Thyroid gland (tissue), 4 donors: ENCODE data around the gene CHD6. TPM values are rescaled to one million over a fixed set of nuclear protein-coding genes. Genes with fewer than 3 reads are reported as not detected.
A peak's percentile ranks its signal among the peaks of the same experiment; 100 is the strongest.

Experiments used
- DNase-seq, 2 donors: peaks; one replicate each; pipeline ENCODE4 v3.0.0-alpha.2; 2019
- H3K27ac ChIP-seq, 3 donors: fragments of 200-600 bp; sonication (generic); 1 replicate in 2 of 3; 2 replicates in 1 of 3; pipeline ENCODE4 v1.5.1; 2016 to 2019; ENCODE audit warnings: mild to moderate bottlenecking in 1 of 3, moderate library complexity in 1 of 3
- H3K27me3 ChIP-seq: fragments of 200-600 bp; sonication (generic); one replicate; pipeline ENCODE4 v1.5.1; 2019
- H3K36me3 ChIP-seq, 2 donors: fragments of 200-600 bp; sonication (generic); one replicate each; pipeline ENCODE4 v1.5.1; 2016 to 2019
- H3K4me1 ChIP-seq, 2 donors: fragments of 200-600 bp; sonication (generic); one replicate each; pipeline ENCODE4 v1.5.1; 2017 to 2019
- H3K4me3 ChIP-seq, 3 donors: fragments of 200-600 bp; sonication (generic); replicated peaks in 1 of 3; 1 replicate in 2 of 3; 2 replicates in 1 of 3; pipeline ENCODE4 v1.5.1; 2016; ENCODE audit warnings: mild to moderate bottlenecking in 1 of 3
- H3K9me3 ChIP-seq: fragments of 200-600 bp; sonication (generic); one replicate; pipeline ENCODE4 v1.5.1; 2017
- CTCF ChIP-seq, 6 experiments: fragments of 200-600 bp in 3 of 6; fragments of 450-650 bp in 3 of 6; sonication (generic) in 3 of 6; IDR thresholded peaks; one replicate each; pipeline ENCODE4 v1.5.1; 2016 to 2019; ENCODE audit warnings: antibody characterized with exemption in 6 of 6, mild to moderate bottlenecking in 2 of 6, inconsistent platforms in 1 of 6, moderate library complexity in 1 of 6
- POLR2A ChIP-seq, 2 donors: fragments of 450-650 bp; IDR thresholded peaks; one replicate each; pipeline ENCODE4 v1.6.1; 2017; ENCODE audit warnings: antibody characterized with exemption in 2 of 2, mild to moderate bottlenecking in 2 of 2, moderate library complexity in 1 of 2
- WGBS, 2 donors: methylation state at CpG; one replicate each; pipeline ENCODE4 v1.1.5; 2017; 5-methylcytosine and 5-hydroxymethylcytosine counted together
- intact Hi-C: fragments of 100-400 bp; cut with DNase I; formaldehyde crosslinking; loops from one replicate; pipeline ENCODE4 v1.15.1; 2023
- total RNA-seq, 4 donors: library from RNA; depleted of rRNA; stranded (reverse); fragments of >200 nt; gene quantifications; one replicate each; pipeline ENCODE4 v1.2.3, GENCODE V29; 2016

CHD6 gene
- total RNA-seq, 4 donors from 2014 or later: 58.0 to 104 (median 81.6) TPM

GRCh38 chr20:41563087-41563486 lies 55.1 kb downstream of the CHD6 start:
- TF ChIP-seq POLR2A (IDR thresholded peaks at IDR 0.05) (no peak), CTCF (IDR thresholded peaks at IDR 0.05) (no peak)
- Histone ChIP-seq H3K9me3 (no peaks in the 10 kb centered on the region), H3K4me3 (no peak overlapping the region), H3K36me3 (no peaks in the 10 kb centered on the region), H3K4me1 (peaks cover 22 to 24% of the 10 kb centered on the region in 2 donors), H3K27me3 (no peaks in the 10 kb centered on the region), H3K27ac (no peak overlapping the region)
- WGBS, 2 donors: 90 to 97% methylated on average over 1 of the region's 1 CpG
- DNase-seq: no peak
- intact Hi-C loops: no loop called here

- no peak for TF ChIP-seq POLR2A (IDR thresholded peaks at IDR 0.05)
- TF ChIP-seq CTCF (IDR thresholded peaks at IDR 0.05): no peak
- no peak overlapping the region for H3K4me3 ChIP-seq
- intact Hi-C loops: no loop called here
- peaks cover 22 to 31% of the 10 kb centered on the region in 2 donors for H3K4me1 ChIP-seq
- no peak overlapping the region for H3K27ac ChIP-seq
- WGBS, 2 donors: 91 to 100% methylated on average over 1 of the region's 1 CpG
- no peaks in the 10 kb centered on the region for H3K9me3 ChIP-seq
- H3K36me3 ChIP-seq: no peaks in the 10 kb centered on the region
- H3K27me3 ChIP-seq: no peaks in the 10 kb centered on the region
- DNase-seq: no peak
These were observed 57.2 kb downstream of the CHD6 start for GRCh38 chr20:41560970-41561369.

GRCh38 chr20:41559658-41560057 lies 58.5 kb downstream of the CHD6 start:
- Histone ChIP-seq H3K4me3 (no peak overlapping the region), H3K4me1 (peaks cover 22 to 35% of the 10 kb centered on the region in 2 donors), H3K27me3 (no peaks in the 10 kb centered on the region), H3K27ac (no peak overlapping the region), H3K36me3 (no peaks in the 10 kb centered on the region), H3K9me3 (no peaks in the 10 kb centered on the region)
- intact Hi-C loops: no loop called here
- no peak for DNase-seq
- no peak for TF ChIP-seq POLR2A (IDR thresholded peaks at IDR 0.05)
- TF ChIP-seq CTCF (IDR thresholded peaks at IDR 0.05): no peak
- 93 to 94% methylated on average over 5 of the region's 5 CpGs for WGBS, 2 donors

GRCh38 chr20:41553142-41553879 lies 64.9 kb downstream of the CHD6 start:
- no peaks in the 10 kb centered on the region for H3K9me3 ChIP-seq
- 89 to 91% methylated on average over 9 of the region's 9 CpGs for WGBS, 2 donors
- no peaks in the 10 kb centered on the region for H3K27me3 ChIP-seq
- DNase-seq: peak in 1 of 2 donors; percentile 23
- peaks cover 23 to 35% of the 10 kb centered on the region in 2 donors for H3K4me1 ChIP-seq
- intact Hi-C loops: no loop called here
- peak overlapping the region; percentile 85 to 94 (median 94) for H3K27ac ChIP-seq
- no peak for TF ChIP-seq CTCF (IDR thresholded peaks at IDR 0.05)
- no peak for TF ChIP-seq POLR2A (IDR thresholded peaks at IDR 0.05)
- H3K4me3 ChIP-seq: no peak overlapping the region
- H3K36me3 ChIP-seq: no peaks in the 10 kb centered on the region

- Histone ChIP-seq H3K27ac (peak overlapping the region; percentile 85 to 94 (median 94)), H3K27me3 (no peaks in the 10 kb centered on the region), H3K36me3 (no peaks in the 10 kb centered on the region), H3K9me3 (no peaks in the 10 kb centered on the region), H3K4me1 (peaks cover 23 to 27% of the 10 kb centered on the region in 2 donors), H3K4me3 (no peak overlapping the region)
- TF ChIP-seq CTCF (IDR thresholded peaks at IDR 0.05): no peak
- TF ChIP-seq POLR2A (IDR thresholded peaks at IDR 0.05): no peak
- intact Hi-C loops: no loop called here
- no peak for DNase-seq
- WGBS, 2 donors: 92 to 96% methylated on average over 5 of the region's 5 CpGs
These were observed 65.7 kb downstream of the CHD6 start for GRCh38 chr20:41552295-41553068.
